GM19452 (cell line): Measurements from ENCODE around the gene CAMSAP1.

ENCODE experiments used
- ATAC-seq: cut with Tn5 transposase; IDR thresholded peaks from one replicate; pipeline ENCODE4 v1.9.1; 2021; ENCODE audit not compliant: unreplicated experiment

CAMSAP1 gene

GRCh38 chr9:135847833-135848232 is 59.5 kb downstream of the CAMSAP1 start:
- ATAC-seq: no peak

GRCh38 chr9:135840539-135840938 is 66.8 kb downstream of the CAMSAP1 start:
- no peak for ATAC-seq

GRCh38 chr9:135840107-135840506 is 67.2 kb downstream of the CAMSAP1 start:
- no peak for ATAC-seq

GRCh38 chr9:135839516-135839915 is 67.8 kb downstream of the CAMSAP1 start:
- ATAC-seq: no peak

GRCh38 chr9:135835131-135835530 is 72.2 kb downstream of the CAMSAP1 start:
- no peak for ATAC-seq

GRCh38 chr9:135833864-135834263 is 73.5 kb downstream of the CAMSAP1 start:
- ATAC-seq: no peak

- no peak for ATAC-seq
These were observed 76.8 kb downstream of the CAMSAP1 start for GRCh38 chr9:135830496-135830895.

GRCh38 chr9:135828656-135829055 is 78.7 kb downstream of the CAMSAP1 start:
- ATAC-seq: no peak

- no peak for ATAC-seq
These were observed 79.3 kb downstream of the CAMSAP1 start for GRCh38 chr9:135827866-135828580.

GRCh38 chr9:135827301-135827700 is 80.0 kb downstream of the CAMSAP1 start:
- ATAC-seq: no peak

- no peak for ATAC-seq
These were observed 81.2 kb downstream of the CAMSAP1 start for GRCh38 chr9:135826188-135826545.

GRCh38 chr9:135825435-135826187 is 81.7 kb downstream of the CAMSAP1 start:
- no peak for ATAC-seq

- no peak for ATAC-seq
These were observed 84.3 kb downstream of the CAMSAP1 start for GRCh38 chr9:135823036-135823435.

- no peak for ATAC-seq
These were observed 85.0 kb downstream of the CAMSAP1 start for GRCh38 chr9:135822374-135822755.

GRCh38 chr9:135821733-135822373 is 85.5 kb downstream of the CAMSAP1 start:
- no peak for ATAC-seq

GRCh38 chr9:135821116-135821515 is 86.2 kb downstream of the CAMSAP1 start:
- no peak for ATAC-seq

GRCh38 chr9:135820661-135821060 is 86.7 kb downstream of the CAMSAP1 start:
- no peak for ATAC-seq

- ATAC-seq: no peak
These were observed 87.4 kb downstream of the CAMSAP1 start for GRCh38 chr9:135819905-135820304.

GRCh38 chr9:135818718-135819475 is 88.4 kb downstream of the CAMSAP1 start:
- no peak for ATAC-seq

- no peak for ATAC-seq
These were observed 89.2 kb downstream of the CAMSAP1 start for GRCh38 chr9:135817951-135818717.

GRCh38 chr9:135816651-135816970 is 90.7 kb downstream of the CAMSAP1 start:
- ATAC-seq: no peak
